Kidney (tissue), 14 donors: Measurements from ENCODE around the gene SLC1A5. TPM values are rescaled to one million over a fixed set of nuclear protein-coding genes. Genes with fewer than 3 reads are reported as not detected.
A peak's percentile ranks its signal among the peaks of the same experiment; 100 is the strongest.

Source experiments
- DNase-seq, 5 donors: peaks; one replicate each; pipeline ENCODE4 v3.0.0-alpha.2; 2013 to 2020
- FAIRE-seq: peaks from 2 replicates; lab custom pipeline; 2012; peaks lifted over from hg19 to GRCh38; lab: Jason Lieb, UNC
- H3K27ac ChIP-seq, 2 donors: one replicate each; pipeline ENCODE4 v1.7.0; 2013; ENCODE audit warnings: low read depth in 2 of 2, low read length in 2 of 2, inconsistent platforms in 1 of 2
- H3K27me3 ChIP-seq: one replicate; pipeline ENCODE4 v1.7.1; 2013; ENCODE audit warnings: low read length, inconsistent platforms; ENCODE audit not compliant: control insufficient read depth, insufficient read depth
- H3K36me3 ChIP-seq, 3 donors: one replicate each; pipeline versions ENCODE4 v1.7.0 to v1.7.1; 2013; ENCODE audit warnings: low read length in 3 of 3, control low read depth in 1 of 3, inconsistent platforms in 1 of 3; ENCODE audit not compliant: insufficient read depth in 3 of 3, control insufficient read depth in 2 of 3
- H3K4me1 ChIP-seq, 3 donors: one replicate each; pipeline versions ENCODE4 v1.7.0 to v1.7.1; 2013; ENCODE audit warnings: low read length in 3 of 3, inconsistent platforms in 1 of 3, low read depth in 1 of 3; ENCODE audit not compliant: control insufficient read depth in 2 of 3, insufficient read depth in 2 of 3
- H3K4me3 ChIP-seq, 3 donors: one replicate each; pipeline versions ENCODE4 v1.7.0 to v1.8.1; 2013; ENCODE audit warnings: low read length in 3 of 3, control low read depth in 1 of 3, inconsistent platforms in 1 of 3
- H3K9ac ChIP-seq, 3 donors: one replicate each; pipeline versions ENCODE4 v1.7.0 to v1.7.1; 2013; ENCODE audit warnings: low read length in 3 of 3, control low read depth in 1 of 3, inconsistent platforms in 1 of 3
- H3K9me3 ChIP-seq, 3 donors: one replicate each; pipeline versions ENCODE4 v1.7.0 to v1.7.1; 2013; ENCODE audit warnings: low read length in 3 of 3, control low read depth in 1 of 3, inconsistent platforms in 1 of 3; ENCODE audit not compliant: control insufficient read depth in 2 of 3, insufficient read depth in 1 of 3
- intact Hi-C: fragments of 100-400 bp; cut with DNase I; formaldehyde crosslinking; loops from one replicate; pipeline ENCODE4 v1.11.1; 2022
- polyA plus RNA-seq: library from polyadenylated mRNA; stranded (reverse); fragments of 350-450 nt; fragmentation: Illumina TruSeq; extraction: RNeasy Lipid Tissue Mini Kit (QIAGEN cat#74804); gene quantifications from one replicate; pipeline ENCODE4 v1.2.3, GENCODE V29; 2014; ENCODE audit warnings: low read depth, low replicate concordance; ENCODE audit not compliant: insufficient read depth
- total RNA-seq: library from RNA; stranded (reverse); fragmentation: NEBNext Ultra II Directional; extraction: Animal tissue kit (Norgen Biotek cat#: 25700); gene quantifications from one replicate; pipeline ENCODE4 v1.2.1, GENCODE V29; 2021
- TF ChIP-seq, protein P1 (sequence below): IDR thresholded peaks from 3 replicates; pipeline ENCODE4 v1.5.1; 2012; ENCODE audit warnings: mild to moderate bottlenecking, moderate library complexity, borderline replicate concordance; ENCODE audit not compliant: insufficient read depth; ENCODE audit errors: extremely low read depth
- donor health status: control.
- donor health status: control.
- donor health status: control.
- donor health status: control.
- donor health status: control.
- donor health status: DM: yes; HTN: yes; CAD: no.
- donor health status: Normal renal cell carcinoma (clear cell type).

Gene SLC1A5
- total and polyA plus RNA-seq, 2 donors from 2014 or later: 42.1 to 93.9 TPM

DNA sequence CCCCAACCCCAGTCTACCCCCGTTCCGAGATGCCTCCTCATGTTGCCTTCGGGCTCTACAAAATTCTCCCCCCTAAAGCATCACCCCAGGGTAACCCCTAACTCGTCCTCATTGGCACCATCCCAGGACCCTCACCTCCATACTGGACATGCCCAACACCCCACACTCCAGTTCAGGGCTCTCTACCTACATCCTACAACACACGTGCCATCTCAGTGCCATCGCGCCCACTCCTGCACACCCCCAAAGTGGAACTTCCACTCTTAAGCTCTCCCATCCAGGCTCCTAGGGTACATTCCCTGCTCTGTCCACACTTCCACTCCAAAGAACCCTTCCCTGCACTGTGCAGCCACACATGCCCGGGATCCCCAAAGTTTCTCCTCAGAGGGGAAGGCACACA, 43.4 kb downstream of the SLC1A5 start:
- Histone ChIP-seq H3K27me3 (no peaks in the 10 kb centered on the region), H3K9ac (peak overlapping the region; percentile 64 to 92 (median 90)), H3K4me1 (peaks cover 0 to 18% (median 7%) of the 10 kb centered on the region in 3 donors), H3K9me3 (no peaks in the 10 kb centered on the region), H3K27ac (no peak overlapping the region), H3K36me3 (peaks cover 0 to 2% (median 0%) of the 10 kb centered on the region in 3 donors), H3K4me3 (peak overlapping the region; percentile 71 to 90 (median 88))
- FAIRE-seq: no peak
- intact Hi-C loops: no loop called here
- peak in 1 of 5 donors; percentile 60 for DNase-seq
- TF ChIP-seq, protein P1, sequence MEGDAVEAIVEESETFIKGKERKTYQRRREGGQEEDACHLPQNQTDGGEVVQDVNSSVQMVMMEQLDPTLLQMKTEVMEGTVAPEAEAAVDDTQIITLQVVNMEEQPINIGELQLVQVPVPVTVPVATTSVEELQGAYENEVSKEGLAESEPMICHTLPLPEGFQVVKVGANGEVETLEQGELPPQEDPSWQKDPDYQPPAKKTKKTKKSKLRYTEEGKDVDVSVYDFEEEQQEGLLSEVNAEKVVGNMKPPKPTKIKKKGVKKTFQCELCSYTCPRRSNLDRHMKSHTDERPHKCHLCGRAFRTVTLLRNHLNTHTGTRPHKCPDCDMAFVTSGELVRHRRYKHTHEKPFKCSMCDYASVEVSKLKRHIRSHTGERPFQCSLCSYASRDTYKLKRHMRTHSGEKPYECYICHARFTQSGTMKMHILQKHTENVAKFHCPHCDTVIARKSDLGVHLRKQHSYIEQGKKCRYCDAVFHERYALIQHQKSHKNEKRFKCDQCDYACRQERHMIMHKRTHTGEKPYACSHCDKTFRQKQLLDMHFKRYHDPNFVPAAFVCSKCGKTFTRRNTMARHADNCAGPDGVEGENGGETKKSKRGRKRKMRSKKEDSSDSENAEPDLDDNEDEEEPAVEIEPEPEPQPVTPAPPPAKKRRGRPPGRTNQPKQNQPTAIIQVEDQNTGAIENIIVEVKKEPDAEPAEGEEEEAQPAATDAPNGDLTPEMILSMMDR: no peak

DNA sequence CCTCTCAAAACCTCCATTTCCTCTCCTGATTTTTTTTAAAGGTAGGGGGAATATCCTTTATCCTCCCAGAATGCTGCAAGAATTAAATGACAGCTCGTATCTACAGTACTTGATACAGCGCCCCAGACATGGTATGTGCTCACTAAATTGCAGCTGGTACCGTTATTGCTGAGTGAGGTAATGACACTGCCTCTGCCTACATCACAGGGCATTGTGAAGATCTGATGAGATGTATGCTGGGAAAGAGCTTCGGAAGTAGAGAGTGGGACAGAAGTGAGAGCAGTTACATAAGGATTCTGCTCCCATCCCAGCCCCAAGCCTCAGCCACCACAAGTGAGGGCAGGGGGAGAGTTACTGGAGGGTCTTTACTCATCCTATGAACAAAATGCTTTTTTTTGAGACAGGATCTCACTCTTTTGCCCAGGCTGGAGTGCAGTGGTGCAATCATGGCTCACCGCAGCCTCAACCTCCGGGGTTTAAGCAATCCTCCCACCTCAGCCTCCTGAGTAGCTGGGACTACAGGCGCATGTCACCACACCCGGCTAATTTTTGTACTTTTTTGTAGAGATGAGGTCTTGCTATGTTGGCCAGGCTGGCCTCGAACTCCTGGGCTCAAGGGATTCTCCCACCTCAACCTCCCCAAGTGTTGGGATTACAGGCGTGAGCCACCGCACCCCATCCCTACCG, 44.2 kb downstream of the SLC1A5 start:
- intact Hi-C loops: no loop called here
- no peaks in the 10 kb centered on the region for H3K9me3 ChIP-seq
- FAIRE-seq: no peak
- H3K9ac ChIP-seq: no peak overlapping the region
- H3K27me3 ChIP-seq: no peaks in the 10 kb centered on the region
- H3K27ac ChIP-seq: no peak overlapping the region
- no peak for DNase-seq
- TF ChIP-seq, protein P1: no peak
- peaks cover 0 to 2% (median 0%) of the 10 kb centered on the region in 3 donors for H3K36me3 ChIP-seq
- H3K4me3 ChIP-seq: peak overlapping the region in 1 of 3 donors; percentile 88
- peaks cover 0 to 18% (median 7%) of the 10 kb centered on the region in 3 donors for H3K4me1 ChIP-seq

DNA sequence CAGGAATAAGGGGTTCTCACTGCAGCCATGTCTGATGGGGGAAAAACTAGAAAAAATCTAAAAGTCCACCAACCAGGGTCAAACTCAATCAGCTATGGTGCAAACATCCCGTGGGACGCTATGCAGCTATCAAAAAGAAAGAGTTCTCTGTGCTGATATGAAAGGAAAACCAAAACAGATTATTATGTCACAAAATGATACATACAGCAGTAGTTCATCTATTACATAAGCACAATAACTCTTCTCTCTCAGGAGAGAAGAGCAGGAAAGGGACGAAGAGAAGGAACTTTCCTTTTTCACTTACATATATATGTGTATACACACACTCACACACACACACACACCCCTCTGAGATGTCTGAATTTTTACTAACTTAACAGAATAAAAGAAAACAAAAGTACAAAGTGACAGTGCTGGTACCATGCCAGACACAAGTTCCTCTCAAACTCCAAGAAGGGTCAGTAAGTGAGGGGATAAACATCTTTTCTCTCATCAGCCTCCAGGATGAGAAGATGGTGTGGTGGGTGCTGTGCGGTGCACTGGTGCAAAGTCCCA, 45.4 kb downstream of the SLC1A5 start:
- Histone ChIP-seq H3K4me3 (no peak overlapping the region), H3K36me3 (peaks cover 0 to 8% (median 5%) of the 10 kb centered on the region in 3 donors), H3K9ac (no peak overlapping the region), H3K27ac (no peak overlapping the region), H3K27me3 (no peaks in the 10 kb centered on the region), H3K4me1 (peaks cover 0 to 18% (median 7%) of the 10 kb centered on the region in 3 donors), H3K9me3 (no peaks in the 10 kb centered on the region)
- FAIRE-seq: no peak
- TF ChIP-seq, protein P1: no peak
- no peak for DNase-seq
- intact Hi-C loops: no loop called here
